HG03039 (cell line): ENCODE measurements around the gene MACROD1.

Experiments used
- ATAC-seq: cut with Tn5 transposase; IDR thresholded peaks from one replicate; pipeline ENCODE4 v1.9.1; 2021; ENCODE audit warnings: mild to moderate bottlenecking, moderate library complexity; ENCODE audit not compliant: unreplicated experiment

Gene MACROD1

DNA sequence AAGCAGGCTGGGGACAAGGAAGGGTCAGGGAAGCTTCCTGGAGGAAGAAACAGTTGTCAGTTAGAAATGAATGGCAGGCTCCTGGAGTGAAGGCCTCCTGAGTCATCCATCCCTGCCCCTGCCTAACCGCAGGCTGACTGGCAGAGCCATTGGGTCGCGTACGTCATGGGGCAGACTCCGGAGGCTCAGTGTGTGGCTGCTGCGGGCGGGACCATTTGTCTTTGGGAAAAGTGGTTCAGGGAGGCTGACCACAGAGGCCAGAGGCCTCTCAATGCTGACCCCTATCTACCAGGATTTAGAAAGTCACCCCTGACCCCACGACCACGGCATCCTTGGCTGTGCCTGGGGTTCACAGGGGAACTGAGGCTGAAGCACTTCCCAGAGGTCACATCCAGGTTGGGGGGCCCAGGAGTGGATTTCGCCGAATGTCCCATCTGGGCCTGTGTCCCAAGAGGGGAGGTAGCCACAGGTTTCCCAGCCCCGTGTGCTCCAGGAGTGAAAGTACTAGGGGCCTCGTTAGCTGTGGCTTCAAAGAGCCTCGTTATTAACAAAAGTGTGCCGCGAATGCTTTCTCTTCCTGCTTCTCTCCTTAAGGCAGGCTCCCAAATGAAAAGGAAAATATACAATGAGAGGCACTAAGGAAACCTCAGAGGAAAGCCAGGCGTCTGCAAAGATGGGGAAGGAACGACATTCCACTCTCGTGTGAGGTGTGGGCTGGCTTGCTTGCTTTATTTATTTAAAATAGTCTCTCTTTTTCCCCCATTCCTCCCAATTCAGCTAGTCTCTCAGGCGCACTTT lies 71.3 kb downstream of the MACROD1 start:
- ATAC-seq: no peak

DNA sequence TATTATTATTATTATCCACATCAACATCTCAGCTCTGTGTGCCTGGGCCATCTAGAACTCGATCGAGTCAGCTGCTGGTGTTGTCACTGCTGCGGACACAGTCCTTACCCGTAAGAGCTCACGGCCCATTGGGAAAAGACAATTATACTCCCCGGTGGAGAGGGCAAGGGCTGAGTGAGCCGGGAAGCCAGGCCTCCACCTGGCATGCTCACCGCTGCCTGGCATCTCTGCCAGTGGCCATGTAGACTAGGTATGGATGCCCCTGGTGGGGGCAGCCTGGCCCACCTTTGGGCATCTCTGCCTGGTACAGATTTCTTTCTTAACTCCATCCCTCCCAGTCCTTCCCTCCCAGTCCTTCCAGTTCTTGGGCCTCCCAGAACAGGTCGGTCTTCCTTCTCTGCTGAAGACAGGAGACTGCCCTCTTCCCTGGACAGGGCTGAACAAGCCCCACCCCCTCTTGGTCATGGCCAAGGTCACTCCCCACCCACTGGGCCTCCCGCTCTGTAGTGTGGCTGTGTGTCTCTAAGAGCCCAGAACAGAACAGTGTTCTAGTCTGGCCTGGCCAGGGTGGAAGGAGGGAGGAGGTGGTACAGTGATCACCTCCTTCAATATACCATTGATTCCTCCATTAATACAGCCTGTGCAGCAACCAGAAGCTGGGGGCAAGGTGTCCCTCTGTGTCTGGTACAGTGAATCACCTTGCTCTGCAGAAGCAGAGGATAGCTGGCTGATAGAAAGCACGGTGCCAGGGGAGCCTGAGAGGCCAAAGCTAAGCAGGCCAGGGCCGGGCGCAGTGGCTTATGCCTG lies 72.5 kb downstream of the MACROD1 start:
- ATAC-seq: no peak

DNA sequence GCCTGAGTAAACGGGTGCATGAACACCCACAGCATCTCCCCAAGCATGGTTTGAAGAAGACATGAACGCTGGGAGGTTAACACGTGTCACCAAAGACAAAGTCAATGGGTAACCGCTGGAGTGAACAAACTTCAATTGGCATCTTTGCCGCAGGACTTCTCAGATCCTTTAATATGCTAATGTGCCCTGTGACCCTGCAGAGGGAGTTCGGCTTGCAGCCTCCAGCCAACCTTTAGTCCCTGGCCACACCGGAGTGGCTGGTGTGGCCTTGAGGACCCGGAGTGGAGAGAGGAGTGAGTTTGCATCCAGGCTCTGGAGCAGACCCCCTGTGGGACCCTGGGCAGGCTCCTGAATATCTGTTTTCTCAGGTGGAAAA lies 73.2 kb downstream of the MACROD1 start:
- ATAC-seq: no peak

DNA sequence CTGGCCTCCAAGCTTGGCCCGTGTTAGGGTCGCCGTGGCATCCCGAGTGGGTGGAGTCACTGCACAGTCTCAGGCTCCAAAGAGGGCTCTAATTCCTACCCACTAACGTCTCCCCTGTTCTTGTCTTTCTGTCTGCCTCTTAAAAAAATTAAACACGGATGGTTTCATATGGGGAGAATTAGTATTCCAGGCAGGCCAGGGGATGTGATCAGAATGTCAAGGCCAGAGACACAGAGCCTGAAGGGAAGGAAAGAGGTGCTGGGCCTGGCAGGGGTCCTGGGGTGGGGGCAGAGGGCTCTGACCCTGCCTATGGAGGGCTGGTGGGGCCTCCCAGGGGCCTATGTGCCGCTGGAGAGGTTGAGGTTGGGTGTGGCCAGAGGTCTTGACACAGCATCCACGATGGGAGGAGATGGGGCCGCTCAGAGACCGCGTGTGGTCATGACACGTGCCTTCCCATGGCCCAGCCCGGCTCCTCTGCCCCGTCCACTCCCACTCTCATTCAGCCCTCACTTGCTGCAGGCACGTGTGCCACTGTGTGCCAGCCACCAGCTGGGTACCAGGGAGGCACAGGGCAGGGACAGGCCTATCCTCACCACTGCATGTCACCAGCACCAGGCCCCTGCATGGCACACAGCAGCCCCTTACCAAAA lies 73.7 kb downstream of the MACROD1 start:
- no peak for ATAC-seq

DNA sequence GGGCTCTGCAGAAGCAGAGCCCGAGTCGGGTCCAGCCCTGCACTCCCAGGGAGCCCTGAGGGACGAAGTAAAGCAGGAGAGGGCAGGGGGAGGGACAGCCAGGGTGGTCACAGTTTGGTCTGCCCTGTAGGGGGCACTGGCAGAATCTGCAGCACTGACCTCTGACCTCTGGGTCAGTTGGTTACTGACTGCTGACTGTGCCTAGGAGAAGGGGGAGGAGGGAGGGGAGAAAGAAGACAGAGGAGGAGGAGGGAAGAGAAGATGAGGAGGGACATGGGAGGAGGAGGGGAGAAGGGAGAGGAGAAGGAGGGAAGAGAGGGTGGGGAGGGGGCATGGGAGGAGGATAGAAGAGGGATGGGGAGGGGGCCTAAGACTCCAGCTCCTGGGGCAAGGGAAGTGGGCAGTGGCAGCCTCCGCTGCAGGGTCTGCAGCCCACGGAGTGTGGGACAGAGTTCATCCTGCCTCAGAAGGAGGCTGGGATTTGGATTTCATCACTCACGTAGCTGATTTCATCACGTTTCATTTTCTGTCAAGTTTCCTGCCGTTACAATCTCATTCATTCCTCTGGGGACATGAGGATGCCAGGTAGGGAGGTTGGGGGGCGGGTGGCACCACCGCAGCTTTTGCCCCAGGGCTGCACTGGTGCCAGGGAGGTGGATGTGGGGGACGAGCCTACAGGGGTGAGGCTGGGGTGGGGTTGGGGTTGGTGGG lies 75.0 kb downstream of the MACROD1 start:
- no peak for ATAC-seq

DNA sequence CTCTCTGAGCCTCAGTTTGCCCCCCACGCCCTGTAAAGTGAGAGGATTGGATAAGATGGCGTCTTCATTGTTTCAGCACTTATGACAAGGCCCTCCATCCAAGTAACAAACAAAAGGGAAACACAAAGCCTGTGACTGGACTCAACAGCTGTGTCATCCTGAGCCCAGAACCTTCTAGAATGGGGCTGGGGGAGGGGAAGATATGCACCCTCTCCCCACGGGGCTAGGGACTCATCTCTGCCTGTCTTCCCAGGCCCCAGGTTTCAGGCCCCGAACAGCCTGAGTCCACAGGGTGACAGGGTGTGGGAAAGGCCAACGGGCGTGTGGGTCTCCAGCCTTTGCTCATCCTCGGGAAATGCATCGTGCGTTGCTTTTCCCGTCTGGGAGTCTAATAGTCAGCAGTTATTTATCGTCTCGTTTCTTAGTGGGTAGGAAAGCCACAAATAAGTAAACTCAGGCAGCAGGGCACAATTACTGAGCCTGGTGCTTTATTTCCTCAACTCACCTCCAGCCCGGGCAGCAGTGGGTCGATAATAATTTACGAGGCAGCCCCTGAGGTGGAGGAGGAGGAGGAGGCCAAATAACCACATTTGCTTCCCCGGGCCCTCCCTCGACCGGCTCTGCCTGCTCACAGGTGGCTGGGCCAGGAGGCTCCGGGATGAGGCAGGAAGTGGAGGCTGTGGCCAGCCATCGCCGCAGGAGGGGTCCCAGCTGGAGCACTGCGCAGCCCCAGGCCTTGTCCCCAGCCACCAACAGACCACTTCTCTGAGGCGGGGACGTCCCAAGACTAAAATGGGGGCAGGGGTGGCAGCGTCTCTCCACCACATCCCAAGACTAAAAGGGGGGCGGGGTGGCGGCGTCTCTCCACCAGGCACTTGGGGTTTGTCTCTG lies 75.8 kb downstream of the MACROD1 start:
- no peak for ATAC-seq

DNA sequence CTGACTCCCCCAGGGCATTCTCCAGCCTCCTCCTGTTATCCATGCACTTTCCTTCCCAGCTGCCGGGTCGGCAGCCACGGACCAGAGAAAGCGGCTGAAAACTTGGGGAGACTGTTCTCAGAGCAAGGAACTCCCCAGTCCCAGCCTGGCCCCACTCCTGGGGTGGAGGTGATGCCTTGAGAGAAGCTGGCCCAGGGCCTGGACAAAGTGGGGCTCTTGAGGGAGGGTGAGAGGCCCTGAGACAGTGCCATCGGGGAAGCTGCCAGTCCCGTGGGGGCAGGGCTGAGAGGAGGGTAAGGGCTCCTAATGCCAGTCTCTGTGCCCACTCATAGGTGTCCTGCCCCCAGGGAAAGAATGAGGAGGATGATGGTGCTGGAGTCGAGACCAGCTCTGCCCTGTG lies 76.4 kb downstream of the MACROD1 start:
- ATAC-seq: no peak

DNA sequence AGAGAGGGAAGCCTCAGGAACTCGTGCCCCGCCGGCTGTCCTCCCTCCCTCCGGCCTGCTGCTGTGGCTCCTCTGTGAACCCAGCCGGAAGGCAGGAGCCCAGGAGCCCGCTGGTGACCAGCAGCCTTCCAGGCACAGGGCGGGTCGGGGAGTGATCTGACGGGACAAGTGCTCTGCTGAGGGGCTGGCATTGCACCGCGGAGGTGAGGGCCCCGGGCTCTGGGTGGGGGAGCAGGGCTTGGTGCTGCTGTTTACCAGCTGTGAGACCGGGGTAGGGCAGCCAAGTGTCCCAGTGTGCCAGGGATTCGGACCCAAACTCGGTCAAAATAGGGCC lies 76.9 kb downstream of the MACROD1 start:
- ATAC-seq: no peak

DNA sequence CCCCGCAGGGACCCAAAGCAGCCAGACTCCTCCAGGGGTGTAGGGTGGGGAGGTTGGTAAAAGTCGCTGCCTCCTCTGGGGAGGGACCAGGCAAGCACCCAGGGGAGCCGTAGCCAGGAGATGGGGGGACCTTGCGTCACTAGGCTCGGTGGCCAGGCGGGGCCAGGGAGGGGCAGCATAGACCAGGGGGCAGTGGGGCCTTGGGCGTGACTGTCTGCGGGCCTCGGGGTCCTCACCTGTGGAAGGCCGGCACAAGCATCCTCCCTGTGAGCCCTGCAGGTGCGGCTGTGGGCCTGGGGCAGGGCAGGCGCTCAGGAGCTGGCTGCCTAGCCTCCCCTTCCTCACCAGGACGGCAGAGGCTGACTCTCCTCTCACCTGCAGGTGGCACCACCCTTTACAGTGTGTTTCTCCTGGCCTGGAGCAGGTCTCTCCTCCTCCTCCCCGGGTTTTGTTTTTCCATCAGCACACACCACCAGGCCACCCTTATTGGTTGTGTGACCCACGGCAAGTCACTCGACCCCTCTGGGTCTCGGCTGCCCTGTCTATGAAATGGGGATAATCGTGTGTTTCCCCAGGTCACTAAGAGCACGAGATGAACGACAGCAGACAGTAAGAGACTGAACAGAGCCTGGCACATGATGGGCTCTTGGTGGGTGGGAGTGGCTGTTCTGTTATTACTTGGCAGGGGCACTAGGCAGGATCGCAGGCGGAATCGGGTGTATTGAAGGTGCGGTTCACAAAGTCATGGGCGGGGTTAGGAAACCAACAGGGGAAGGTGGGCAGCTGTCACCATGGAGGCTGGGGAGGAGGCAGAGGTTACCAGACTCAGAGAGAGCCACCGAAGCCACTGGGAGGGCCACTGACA lies 77.5 kb downstream of the MACROD1 start:
- ATAC-seq: no peak

DNA sequence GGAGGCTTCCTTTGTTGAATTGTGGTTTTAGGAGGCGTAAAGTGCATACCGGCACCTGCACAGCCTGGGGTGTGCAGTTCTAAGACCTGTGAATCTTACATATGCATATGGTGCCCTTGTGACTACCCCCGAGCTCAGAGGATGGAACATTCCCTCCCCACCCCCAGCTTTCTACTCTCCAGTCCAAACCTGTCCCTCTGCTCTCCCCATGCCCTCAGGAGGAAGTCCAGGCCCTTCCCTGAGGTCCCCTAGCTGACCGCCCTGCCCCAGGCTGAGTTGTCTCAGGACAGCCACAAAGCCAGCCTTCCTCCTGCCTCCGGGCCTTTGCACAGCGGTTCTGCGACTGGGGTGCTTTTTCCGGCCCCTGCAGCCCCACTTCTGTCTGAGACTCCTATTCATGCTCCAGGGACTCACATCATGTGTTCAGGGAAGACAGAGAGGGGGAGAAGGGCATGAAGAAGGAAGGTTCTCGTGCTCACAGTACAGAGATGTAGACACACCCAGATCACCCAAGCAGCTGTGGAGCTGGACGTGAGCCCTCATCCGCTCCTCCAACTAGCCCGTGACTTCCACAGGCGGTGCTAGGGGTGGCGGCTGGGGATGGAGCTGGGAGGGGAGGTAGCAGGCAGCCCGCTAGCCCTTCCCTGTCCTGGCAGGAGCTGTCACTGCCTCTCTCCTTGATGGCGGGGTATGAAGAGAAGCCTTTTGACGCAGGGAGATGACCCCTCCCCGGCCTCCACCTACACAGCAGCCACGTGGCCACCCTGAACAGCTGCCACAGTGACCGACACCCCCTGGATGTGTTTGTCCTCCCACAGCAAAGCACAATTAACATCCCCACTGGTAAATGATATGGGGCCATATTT lies 79.4 kb downstream of the MACROD1 start:
- no peak for ATAC-seq

DNA sequence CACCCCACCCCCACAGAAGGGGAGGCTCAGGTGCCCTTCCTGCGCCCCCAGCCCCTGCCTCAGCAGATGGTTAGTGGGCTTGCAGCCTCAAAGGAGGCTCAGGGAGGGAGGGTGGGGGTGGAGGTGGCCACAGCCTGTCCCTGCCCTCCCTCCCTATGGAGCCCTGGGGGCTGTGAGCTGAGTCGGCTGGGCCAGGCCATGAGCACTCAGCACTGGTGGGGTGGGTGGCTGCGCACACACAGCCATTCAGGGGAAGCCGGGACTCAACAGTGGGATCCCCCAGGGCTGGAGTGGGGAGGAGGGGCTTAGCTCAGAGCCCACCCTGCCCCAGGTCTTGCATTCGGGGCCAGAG lies 80.0 kb downstream of the MACROD1 start:
- ATAC-seq: no peak

DNA sequence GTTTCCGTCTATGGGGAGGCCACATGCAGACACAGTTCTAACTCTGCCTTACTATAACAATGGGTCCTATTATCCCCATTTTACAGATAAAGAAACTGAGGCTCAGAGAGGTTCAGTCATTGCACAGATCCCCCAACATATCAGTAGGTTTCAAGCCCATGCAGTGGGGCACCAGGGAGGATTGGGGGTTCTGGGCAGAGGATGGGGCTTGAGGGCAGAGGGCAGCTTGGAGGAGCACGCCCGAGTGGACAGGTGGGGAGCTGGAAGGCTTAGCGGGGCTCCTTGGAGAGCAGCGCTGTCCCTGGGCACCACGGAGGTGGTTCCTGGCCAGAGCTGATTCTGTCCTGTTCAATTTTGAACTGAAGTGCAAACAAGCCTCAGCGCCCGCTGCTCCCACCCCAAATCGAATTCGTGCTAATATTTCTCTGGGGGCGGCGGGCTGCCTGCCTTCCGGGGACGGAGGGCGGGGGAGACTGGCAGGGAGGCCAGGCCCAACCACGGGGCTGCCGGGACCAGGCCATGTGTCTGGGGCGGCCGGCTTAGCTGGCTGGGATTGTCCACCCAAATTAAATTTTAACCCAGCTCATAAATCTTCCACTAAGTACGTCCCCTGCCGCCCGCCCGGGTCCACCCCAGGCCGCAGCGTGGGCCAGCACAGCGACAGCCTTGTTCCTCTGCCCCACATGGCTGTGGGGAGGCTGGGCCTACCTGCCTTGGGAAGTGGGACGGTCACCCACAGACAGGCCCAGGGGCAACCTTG lies 80.8 kb downstream of the MACROD1 start:
- ATAC-seq: no peak

DNA sequence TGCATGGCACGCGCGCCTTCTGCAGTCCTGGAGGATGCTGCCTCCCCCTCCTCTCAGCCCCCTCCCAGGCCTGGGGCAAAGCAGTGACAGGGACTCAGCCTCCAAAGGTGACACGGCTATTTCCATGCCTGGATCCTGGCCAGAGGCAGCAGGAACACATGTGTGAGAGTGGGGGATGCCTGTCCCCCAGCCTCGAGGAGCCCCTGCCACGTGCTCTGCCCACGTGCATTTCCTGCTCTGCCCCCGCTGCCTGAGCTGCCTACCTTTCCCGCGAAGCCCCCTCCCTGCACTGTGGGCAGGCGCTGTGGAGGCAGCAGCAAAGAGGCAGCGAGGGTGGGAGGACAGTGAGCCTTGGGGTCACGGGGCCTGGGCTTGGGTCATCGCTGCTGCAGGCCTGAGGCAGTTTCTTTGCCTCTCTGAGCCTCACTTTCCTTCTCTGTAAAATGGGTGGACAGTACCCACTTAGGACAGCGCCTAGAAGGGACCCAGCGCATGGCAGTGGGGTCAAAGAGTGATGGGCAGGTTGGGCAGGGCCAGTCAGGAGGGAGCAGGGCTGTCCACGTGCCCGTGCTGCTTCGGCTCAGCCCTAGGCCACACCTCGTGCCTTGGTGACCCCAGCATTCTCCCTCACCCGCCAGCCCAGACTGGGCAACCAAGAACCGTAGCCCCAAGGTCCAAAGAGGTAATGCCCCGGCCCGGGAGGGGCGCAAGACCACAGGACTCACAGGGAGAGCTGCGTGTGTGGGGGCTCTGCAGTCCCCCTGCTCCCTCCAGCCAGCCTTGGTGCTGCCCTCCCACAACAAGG lies 81.6 kb downstream of the MACROD1 start:
- no peak for ATAC-seq

DNA sequence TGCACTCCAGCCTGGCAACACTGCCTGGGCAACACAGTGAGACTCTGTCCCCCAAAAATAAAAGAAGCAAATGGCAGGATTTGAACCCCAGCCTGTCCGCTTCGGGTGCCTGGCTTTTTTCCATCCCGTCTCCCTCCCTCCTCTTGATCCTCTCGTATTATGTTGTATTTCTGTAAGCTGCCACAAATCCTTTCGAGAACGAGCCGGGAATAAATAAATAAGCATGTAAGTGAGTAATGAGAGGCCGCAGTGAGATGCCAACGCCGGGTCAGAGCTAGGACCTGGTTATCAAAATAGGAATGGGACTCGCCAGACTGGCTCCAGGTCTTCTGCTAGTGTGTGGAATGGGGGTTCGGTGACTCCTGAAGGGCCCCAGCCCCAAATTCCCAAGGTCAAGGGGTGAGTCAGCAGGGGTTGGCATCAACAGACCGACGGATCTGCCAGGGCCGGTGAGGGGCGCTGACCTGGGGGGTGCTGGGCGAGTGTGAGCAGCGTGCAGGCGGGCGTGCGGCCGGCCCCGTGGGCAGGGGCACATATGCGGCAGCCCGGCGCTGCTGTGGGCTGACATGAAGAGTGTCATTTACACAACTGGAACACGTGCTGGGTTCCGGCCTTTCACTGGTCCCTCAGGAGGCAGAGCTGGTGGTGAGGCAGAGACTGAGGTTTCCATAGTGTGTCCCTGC lies 82.4 kb downstream of the MACROD1 start:
- ATAC-seq: no peak

DNA sequence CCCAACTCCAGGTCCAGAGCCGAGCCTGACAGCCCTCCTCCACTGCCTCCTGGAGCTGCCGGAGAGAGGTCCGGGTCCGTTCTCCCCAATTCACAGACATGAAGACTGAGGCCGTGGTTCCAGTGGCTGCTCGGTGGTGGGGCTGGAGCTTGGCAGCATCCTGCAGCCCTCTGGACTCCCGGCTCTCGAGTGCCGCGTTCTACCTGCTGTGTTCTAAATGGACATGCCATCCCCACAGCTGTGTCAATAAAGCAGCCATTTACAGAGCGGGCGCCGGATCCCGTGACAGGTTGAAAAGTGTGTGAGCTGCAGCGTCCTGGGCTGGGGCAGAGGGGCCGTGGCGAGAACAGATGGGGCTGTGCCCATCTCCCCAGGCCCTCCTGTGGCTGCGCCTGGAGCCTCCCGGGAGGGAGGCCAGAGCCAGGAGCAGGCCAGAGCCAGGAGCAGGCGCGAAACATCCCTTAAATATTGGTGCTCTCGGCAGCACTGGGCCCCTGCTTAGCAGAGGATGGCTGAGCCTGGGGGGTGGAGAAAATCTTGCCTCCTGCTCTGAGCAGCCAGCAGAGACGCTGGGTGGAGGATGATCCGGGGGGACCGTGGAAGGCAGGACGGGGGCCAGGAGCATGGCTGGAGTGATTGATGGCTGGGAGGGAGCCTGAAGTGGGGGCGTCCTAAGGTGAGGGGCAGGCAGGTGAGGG lies 84.0 kb downstream of the MACROD1 start:
- no peak for ATAC-seq

DNA sequence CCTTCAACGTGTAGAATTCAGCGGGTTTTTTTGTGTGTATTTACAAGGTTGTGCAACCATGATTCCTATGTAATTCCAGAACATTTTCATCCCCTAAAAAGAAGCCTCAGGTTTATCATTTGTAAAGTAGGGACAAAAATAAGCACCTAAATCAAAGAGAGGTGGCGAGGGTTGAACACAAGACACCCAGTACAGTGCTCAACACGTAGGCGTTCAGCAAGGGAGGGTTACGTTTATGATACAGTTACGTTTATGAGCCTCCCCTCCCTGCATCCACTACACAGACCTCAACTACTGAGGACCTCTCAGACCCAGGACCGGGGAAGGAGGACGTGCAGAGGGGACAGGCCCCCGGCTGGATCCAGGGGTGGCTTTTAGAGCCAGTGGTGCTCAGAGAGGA lies 85.5 kb downstream of the MACROD1 start:
- ATAC-seq: no peak
